HG02642 (cell line): ENCODE measurements around the gene PPM1M.
"Not testable (repeated sequence)": the region's sequence is repeated elsewhere in the genome, so short reads cannot be mapped to it uniquely, and the experiment has no call there.

Experiments
- ATAC-seq: cut with Tn5 transposase; IDR thresholded peaks from one replicate; pipeline ENCODE4 v1.9.1; 2021; ENCODE audit warnings: mild to moderate bottlenecking; ENCODE audit not compliant: unreplicated experiment, poor library complexity

PPM1M gene

GRCh38 chr3:52270252-52270754 is 24.7 kb downstream of the PPM1M start:
- no peak for ATAC-seq

- ATAC-seq, result not testable (repeated sequence)
Measured at GRCh38 chr3:52272172-52272571, 26.6 kb downstream of the PPM1M start.

- no peak for ATAC-seq
Measured at GRCh38 chr3:52272831-52273230, 27.3 kb downstream of the PPM1M start.

- ATAC-seq, result not testable (repeated sequence)
Measured at GRCh38 chr3:52274781-52275180, 29.2 kb downstream of the PPM1M start.

- peak; percentile 27 for ATAC-seq
Measured at GRCh38 chr3:52277071-52277964, 31.8 kb downstream of the PPM1M start.

GRCh38 chr3:52277972-52278509 is 32.5 kb downstream of the PPM1M start:
- ATAC-seq, result peak; percentile 76

- ATAC-seq, result peak; percentile 92
Measured at GRCh38 chr3:52278510-52279069, 33.0 kb downstream of the PPM1M start, which contains the start of gene WDR82. Gene WDR82 (minus strand): TSS chr3:52278649. CDS start chr3:52278361, 288 bp downstream.

- ATAC-seq, result no peak
Measured at GRCh38 chr3:52279596-52279995, 34.0 kb downstream of the PPM1M start.

- no peak for ATAC-seq
Measured at GRCh38 chr3:52280050-52280461, 34.5 kb downstream of the PPM1M start.

GRCh38 chr3:52281981-52282801 is 36.6 kb downstream of the PPM1M start:
- no peak for ATAC-seq

- ATAC-seq, result no peak
Measured at GRCh38 chr3:52283306-52283705, 37.7 kb downstream of the PPM1M start.

- not testable (repeated sequence) for ATAC-seq
Measured at GRCh38 chr3:52284051-52284450, 38.5 kb downstream of the PPM1M start.

GRCh38 chr3:52286777-52287110 is 41.2 kb downstream of the PPM1M start:
- no peak for ATAC-seq

- no peak for ATAC-seq
Measured at GRCh38 chr3:52288674-52289073, 43.1 kb downstream of the PPM1M start.

GRCh38 chr3:52289338-52289746 is 43.8 kb downstream of the PPM1M start:
- ATAC-seq, result no peak

- ATAC-seq, result no peak
Measured at GRCh38 chr3:52289747-52290595, 44.4 kb downstream of the PPM1M start.

GRCh38 chr3:52290596-52291507 is 45.3 kb downstream of the PPM1M start:
- no peak for ATAC-seq

GRCh38 chr3:52291508-52292181 is 46.1 kb downstream of the PPM1M start:
- no peak for ATAC-seq
